ENCODE measurements around the gene ELAC2. TPM values are rescaled to one million over a fixed set of nuclear protein-coding genes. Genes with fewer than 3 reads are reported as not detected.

ELAC2 gene
- total and polyA plus RNA-seq, 2 of the 8 experiments (the other 6 are each of a cell fraction or from before 2014, with no cell fraction given), result 91.6 to 127 TPM

GRCh38 chr17:12983991-12984884 lies 33.6 kb downstream of the ELAC2 start (continued):
- TF ChIP-seq TEAD4 (IDR thresholded peaks at IDR 0.05; ENCODE audit: low read depth, low read length) (no peak), PHF8 (conservative IDR thresholded peaks at IDR 0.05; ENCODE audit: low read depth, low read length) (no peak), SRF (IDR thresholded peaks at IDR 0.05; ENCODE audit: low read depth, low read length) (no peak), CHD2 (IDR thresholded peaks at IDR 0.05; ENCODE audit: low read length) (no peak), EZH2 (IDR thresholded peaks at IDR 0.05; ENCODE audit: low read depth, low read length, severe bottlenecking) (no peak), CTCF (IDR thresholded peaks at IDR 0.05; ENCODE audit: control extremely low read depth in 1 of 3, insufficient read depth in 1 of 3, low read depth in 1 of 3, low read length in 3 of 3) (no peak)

Data from H1 (cell line).